Measurements from ENCODE around the gene VWC2L. TPM values are rescaled to one million over a fixed set of nuclear protein-coding genes. Genes with fewer than 3 reads are reported as not detected.

Gene VWC2L
- total RNA-seq, 2 donors from 2014 or later, result 0.27 TPM; not detected in 1

DNA sequence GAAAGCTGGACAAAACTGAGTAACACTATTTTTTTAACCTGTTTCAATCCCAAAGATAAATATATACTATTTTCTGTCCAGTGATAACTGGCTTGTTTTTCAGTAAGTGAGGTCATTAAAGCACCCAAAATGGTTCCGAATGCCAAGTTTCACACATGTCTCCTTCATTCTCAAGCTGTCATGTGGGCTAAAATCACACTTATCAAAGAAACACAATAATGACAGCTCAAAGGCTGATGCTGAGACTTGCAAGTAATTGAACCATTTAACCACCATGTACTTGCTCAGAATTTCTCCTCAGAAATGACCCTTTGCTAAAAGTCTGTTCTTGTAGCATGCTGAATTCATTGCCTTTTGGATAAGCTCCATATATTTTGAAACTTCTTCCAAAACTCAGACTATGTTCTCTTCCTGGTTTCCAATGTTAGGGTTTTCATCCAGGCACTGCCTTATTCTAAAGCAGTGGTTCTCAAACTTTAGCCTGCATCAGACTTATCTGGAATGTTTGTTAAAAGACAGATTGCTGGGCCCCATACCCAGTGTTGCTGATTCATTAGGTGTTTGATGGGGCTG is 149.8 kb downstream of the VWC2L start:
- peaks cover 0 to 8% of the 10 kb centered on the region in 2 donors for H3K4me1 ChIP-seq (ENCODE audit: control insufficient read depth in 1 of 2, low read depth in 2 of 2)
- H3K27ac ChIP-seq, result no peak overlapping the region
- TF ChIP-seq CTCF (IDR thresholded peaks at IDR 0.05), result no peak
- H3K9me3 ChIP-seq, result no peaks in the 10 kb centered on the region
- no peaks in the 10 kb centered on the region for H3K36me3 ChIP-seq
- DNase-seq (ENCODE audit: low spot score), result no peak
- ATAC-seq (ENCODE audit: insufficient number of reproducible peaks, low FRiP score, low read depth), result no peak
- no peaks in the 10 kb centered on the region for H3K27me3 ChIP-seq (replicated peaks; ENCODE audit: insufficient read depth)
- no peak overlapping the region for H3K4me3 ChIP-seq

DNA sequence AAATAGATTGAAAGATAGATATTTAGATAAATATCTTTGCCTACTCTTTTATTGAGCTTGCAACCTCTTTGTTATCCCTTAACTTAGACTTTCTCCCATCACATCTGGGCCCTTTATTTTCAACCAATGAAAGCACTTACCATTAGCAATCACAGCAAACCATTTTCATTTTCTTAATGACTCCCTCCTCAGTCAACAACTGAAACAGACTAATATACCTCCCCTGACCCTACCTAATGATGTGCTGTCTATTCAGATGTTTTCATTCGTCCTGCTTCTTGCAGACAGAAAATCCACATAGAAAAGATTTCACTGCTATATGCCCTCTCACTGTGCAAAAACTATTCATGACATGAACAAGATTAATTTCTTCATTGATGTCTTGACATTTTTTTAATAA is 154.4 kb downstream of the VWC2L start:
- Histone ChIP-seq H3K27me3 (replicated peaks; ENCODE audit: insufficient read depth) (no peaks in the 10 kb centered on the region), H3K4me1 (ENCODE audit: control insufficient read depth in 1 of 2, low read depth in 2 of 2) (peaks cover 0 to 7% of the 10 kb centered on the region in 2 donors), H3K36me3 (no peaks in the 10 kb centered on the region), H3K27ac (no peak overlapping the region), H3K9me3 (no peaks in the 10 kb centered on the region), H3K4me3 (no peak overlapping the region)
- DNase-seq (ENCODE audit: low spot score) (no peak), ATAC-seq (ENCODE audit: insufficient number of reproducible peaks, low FRiP score, low read depth) (no peak)
- no peak for TF ChIP-seq CTCF (IDR thresholded peaks at IDR 0.05)

- no peak overlapping the region for H3K27ac ChIP-seq
- no peaks in the 10 kb centered on the region for H3K36me3 ChIP-seq
- H3K9me3 ChIP-seq, result no peaks in the 10 kb centered on the region
- DNase-seq (ENCODE audit: low spot score) (no peak), ATAC-seq (ENCODE audit: insufficient number of reproducible peaks, low FRiP score, low read depth) (no peak)
- TF ChIP-seq CTCF (IDR thresholded peaks at IDR 0.05), result no peak
- no peak overlapping the region for H3K4me3 ChIP-seq
- H3K27me3 ChIP-seq (replicated peaks; ENCODE audit: insufficient read depth), result no peaks in the 10 kb centered on the region
- no peaks in the 10 kb centered on the region for H3K4me1 ChIP-seq (ENCODE audit: control insufficient read depth in 1 of 2, low read depth in 2 of 2)
Observed at GRCh38 chr2:214566457-214566856, 155.6 kb downstream of the VWC2L start.

GRCh38 chr2:214569419-214570035 is 158.7 kb downstream of the VWC2L start:
- ATAC-seq (ENCODE audit: insufficient number of reproducible peaks, low FRiP score, low read depth) (no peak), DNase-seq (ENCODE audit: low spot score) (no peak)
- Histone ChIP-seq H3K27me3 (replicated peaks; ENCODE audit: insufficient read depth) (no peaks in the 10 kb centered on the region), H3K4me3 (no peak overlapping the region), H3K4me1 (ENCODE audit: control insufficient read depth in 1 of 2, low read depth in 2 of 2) (peaks cover 3% of the 10 kb centered on the region in 2 donors), H3K36me3 (no peaks in the 10 kb centered on the region), H3K9me3 (no peaks in the 10 kb centered on the region), H3K27ac (no peak overlapping the region)
- no peak for TF ChIP-seq CTCF (IDR thresholded peaks at IDR 0.05)

DNA sequence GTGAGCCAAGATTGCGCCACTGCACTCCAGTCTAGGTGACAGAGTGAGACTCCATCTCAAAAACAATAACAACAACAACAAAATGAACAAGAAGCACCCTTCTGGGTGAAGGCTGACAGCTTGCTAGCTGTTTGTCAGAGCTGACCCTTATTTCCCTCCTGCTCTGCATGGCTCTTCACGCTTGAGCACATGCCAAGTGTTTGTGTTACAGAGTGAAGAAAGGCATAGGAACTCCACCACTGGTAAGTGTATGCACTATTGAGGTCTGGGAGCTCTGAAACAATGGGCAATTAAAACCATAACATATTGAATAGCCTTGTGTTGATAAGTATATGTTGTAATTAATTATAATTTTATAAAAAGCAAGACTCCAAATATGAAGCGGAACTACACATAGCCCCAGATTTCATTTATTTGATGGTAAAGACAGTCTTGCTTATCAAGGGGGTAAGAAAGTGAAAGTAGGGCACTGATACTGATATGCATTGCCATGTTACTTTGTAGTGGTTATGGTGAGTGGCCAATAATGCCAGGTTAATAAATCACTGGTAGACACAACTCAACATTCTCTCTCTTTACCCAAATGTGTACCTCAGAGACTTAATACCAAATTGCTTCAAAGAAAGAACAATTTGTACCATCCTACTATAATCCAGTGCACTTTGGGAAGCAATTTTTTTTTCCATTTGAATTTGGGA is 163.4 kb downstream of the VWC2L start:
- no peak for DNase-seq (ENCODE audit: low spot score)
- H3K4me3 ChIP-seq, result no peak overlapping the region
- no peaks in the 10 kb centered on the region for H3K9me3 ChIP-seq
- H3K36me3 ChIP-seq, result no peaks in the 10 kb centered on the region
- H3K4me1 ChIP-seq (ENCODE audit: control insufficient read depth in 1 of 2, low read depth in 2 of 2), result peaks cover 12 to 15% of the 10 kb centered on the region in 2 donors
- H3K27ac ChIP-seq, result no peak overlapping the region
- no peak for TF ChIP-seq CTCF (IDR thresholded peaks at IDR 0.05)
- ATAC-seq (ENCODE audit: insufficient number of reproducible peaks, low FRiP score, low read depth), result no peak
- no peaks in the 10 kb centered on the region for H3K27me3 ChIP-seq (replicated peaks; ENCODE audit: insufficient read depth)
